Upper lobe of left lung (tissue), 6 donors: ENCODE data around the gene TAF15. TPM values are rescaled to one million over a fixed set of nuclear protein-coding genes. Genes with fewer than 3 reads are reported as not detected.

Experiments
- ATAC-seq, 2 donors: fragments of 200-7000 bp; cut with Tn5 transposase; one replicate each; pipeline ENCODE4 v1.9.1; 2022; ENCODE audit warnings: mild to moderate bottlenecking in 2 of 2, moderate library complexity in 2 of 2; ENCODE audit not compliant: low FRiP score in 2 of 2
- DNase-seq, 2 donors: peaks; one replicate each; pipeline ENCODE4 v3.0.0-alpha.2; 2019 to 2020
- H3K27ac ChIP-seq, 4 donors: fragments of 200-600 bp; sonication (generic); one replicate each; pipeline ENCODE4 v1.5.1; 2016 to 2019
- H3K27me3 ChIP-seq, 4 donors: fragments of 200-600 bp; sonication (generic); one replicate each; pipeline ENCODE4 v1.5.1; 2017 to 2019
- H3K36me3 ChIP-seq, 4 donors: fragments of 200-600 bp; sonication (generic); one replicate each; pipeline ENCODE4 v1.5.1; 2016 to 2019
- H3K4me1 ChIP-seq, 4 donors: fragments of 200-600 bp; sonication (generic); one replicate each; pipeline ENCODE4 v1.5.1; 2018 to 2019
- H3K4me3 ChIP-seq, 4 donors: fragments of 200-600 bp; sonication (generic); one replicate each; pipeline ENCODE4 v1.5.1; 2017 to 2019; ENCODE audit warnings: mild to moderate bottlenecking in 2 of 4, moderate library complexity in 1 of 4
- H3K9me3 ChIP-seq, 4 donors: fragments of 200-600 bp; sonication (generic); one replicate each; pipeline ENCODE4 v1.5.1; 2018 to 2019
- EP300 ChIP-seq, 4 donors: sonication (generic); formaldehyde crosslinking; IDR thresholded peaks; one replicate each; pipeline ENCODE4 v1.5.1; 2017; ENCODE audit warnings: antibody characterized with exemption in 4 of 4, control low read depth in 2 of 4
- POLR2A ChIP-seq, 4 donors: fragments of 450-650 bp; IDR thresholded peaks; one replicate each; pipeline ENCODE4 v1.5.1; 2016 to 2017; ENCODE audit warnings: antibody characterized with exemption in 4 of 4, mild to moderate bottlenecking in 2 of 4
- POLR2AphosphoS5 ChIP-seq, 2 donors: sonication (generic); formaldehyde crosslinking; IDR thresholded peaks; one replicate each; pipeline ENCODE4 v1.5.1; 2017; ENCODE audit warnings: antibody characterized with exemption in 2 of 2
- WGBS, 2 donors: methylation state at CpG; one replicate each; pipeline ENCODE4 v1.1.5; 2017 to 2018; 5-methylcytosine and 5-hydroxymethylcytosine counted together
- total RNA-seq, 6 donors: library from RNA; depleted of rRNA in 4 of 6; stranded (reverse); fragments of >200 nt in 4 of 6; gene quantifications; one replicate each; pipeline versions ENCODE4 v1.1.0 to v1.2.1, GENCODE V29; 2016 to 2021
- TF ChIP-seq, protein P1 (sequence below), 6 experiments: fragments of 450-650 bp in 4 of 6; fragments of 200-600 bp in 2 of 6; sonication (generic) in 2 of 6; IDR thresholded peaks; one replicate each; pipeline ENCODE4 v1.5.1; 2016 to 2019; ENCODE audit warnings: antibody characterized with exemption in 6 of 6
- donor health status: DM: no; HTN: no; CAD: no; lungs with moderate emphysema.
- donor health status: DM: no; HTN: yes; CAD: no; lungs with severe emphysema.

Gene TAF15
- total RNA-seq, 6 donors from 2014 or later, result 42.4 to 137 (median 93.0) TPM

DNA sequence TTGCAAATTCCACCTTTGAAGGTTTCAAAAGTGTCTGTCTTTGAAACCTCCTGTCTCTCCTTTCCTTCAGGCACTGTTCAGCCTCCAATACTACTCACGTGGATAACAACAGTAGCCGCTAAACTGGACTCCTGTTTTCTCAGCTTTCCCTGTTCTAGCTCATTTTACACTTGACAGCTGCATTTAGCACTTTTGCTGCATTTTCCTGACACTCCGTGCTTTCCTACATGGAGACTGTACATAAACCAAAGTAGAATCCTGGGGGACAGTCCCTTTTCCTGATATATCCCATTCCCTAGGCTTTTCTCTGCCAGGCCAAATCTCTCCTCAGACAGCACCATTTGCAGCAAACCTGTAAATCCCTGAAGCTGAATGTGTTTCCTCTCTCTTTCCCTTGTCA, 67.2 kb downstream of the TAF15 start:
- Histone ChIP-seq H3K4me3 (no peak overlapping the region), H3K4me1 (no peaks in the 10 kb centered on the region), H3K9me3 (no peaks in the 10 kb centered on the region), H3K36me3 (no peaks in the 10 kb centered on the region), H3K27ac (no peak overlapping the region), H3K27me3 (no peaks in the 10 kb centered on the region)
- ATAC-seq (no peak), DNase-seq (no peak)
- 84 to 88% methylated on average over 3 of the region's 3 CpGs for WGBS, 2 donors
- TF ChIP-seq, protein P1, sequence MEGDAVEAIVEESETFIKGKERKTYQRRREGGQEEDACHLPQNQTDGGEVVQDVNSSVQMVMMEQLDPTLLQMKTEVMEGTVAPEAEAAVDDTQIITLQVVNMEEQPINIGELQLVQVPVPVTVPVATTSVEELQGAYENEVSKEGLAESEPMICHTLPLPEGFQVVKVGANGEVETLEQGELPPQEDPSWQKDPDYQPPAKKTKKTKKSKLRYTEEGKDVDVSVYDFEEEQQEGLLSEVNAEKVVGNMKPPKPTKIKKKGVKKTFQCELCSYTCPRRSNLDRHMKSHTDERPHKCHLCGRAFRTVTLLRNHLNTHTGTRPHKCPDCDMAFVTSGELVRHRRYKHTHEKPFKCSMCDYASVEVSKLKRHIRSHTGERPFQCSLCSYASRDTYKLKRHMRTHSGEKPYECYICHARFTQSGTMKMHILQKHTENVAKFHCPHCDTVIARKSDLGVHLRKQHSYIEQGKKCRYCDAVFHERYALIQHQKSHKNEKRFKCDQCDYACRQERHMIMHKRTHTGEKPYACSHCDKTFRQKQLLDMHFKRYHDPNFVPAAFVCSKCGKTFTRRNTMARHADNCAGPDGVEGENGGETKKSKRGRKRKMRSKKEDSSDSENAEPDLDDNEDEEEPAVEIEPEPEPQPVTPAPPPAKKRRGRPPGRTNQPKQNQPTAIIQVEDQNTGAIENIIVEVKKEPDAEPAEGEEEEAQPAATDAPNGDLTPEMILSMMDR (IDR thresholded peaks at IDR 0.05), result no peak
- TF ChIP-seq POLR2AphosphoS5 (IDR thresholded peaks at IDR 0.05) (no peak), POLR2A (IDR thresholded peaks at IDR 0.05) (no peak), EP300 (IDR thresholded peaks at IDR 0.05) (no peak)

DNA sequence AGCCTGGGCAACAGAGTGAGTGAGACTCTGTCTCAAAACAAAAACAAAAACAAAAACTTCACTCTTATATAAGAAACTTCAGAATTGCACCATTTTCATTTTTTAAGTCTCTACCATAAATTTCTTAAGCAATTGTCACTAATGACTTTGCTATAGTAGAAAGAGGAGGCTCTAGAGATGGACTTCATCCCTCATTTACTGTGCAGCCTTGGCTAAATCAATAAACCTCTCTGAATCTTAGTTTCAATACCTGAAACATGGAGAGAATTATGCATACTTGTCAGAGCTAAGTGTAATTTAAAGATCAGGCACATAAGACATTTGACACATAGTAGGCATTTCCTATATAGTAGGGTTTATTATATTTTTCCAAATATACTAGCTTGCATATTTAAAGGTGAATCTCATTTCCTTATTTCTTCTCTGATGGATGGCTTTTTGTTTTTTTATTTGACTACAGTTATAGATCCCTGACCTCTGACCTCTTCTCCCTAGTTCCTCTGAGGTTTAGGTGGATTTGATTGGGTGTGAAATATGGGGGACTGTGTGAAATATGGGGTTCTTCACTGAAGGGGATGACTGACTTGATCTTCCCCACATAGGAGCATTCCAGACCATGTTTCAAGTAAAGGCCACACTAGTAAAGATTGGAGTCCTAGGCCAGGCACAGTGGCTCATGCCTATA, 68.2 kb downstream of the TAF15 start:
- ATAC-seq, result no peak
- no peak for TF ChIP-seq POLR2A (IDR thresholded peaks at IDR 0.05)
- no peak for TF ChIP-seq POLR2AphosphoS5 (IDR thresholded peaks at IDR 0.05)
- TF ChIP-seq EP300 (IDR thresholded peaks at IDR 0.05), result no peak
- TF ChIP-seq, protein P1 (IDR thresholded peaks at IDR 0.05), result no peak
- H3K4me3 ChIP-seq, result no peak overlapping the region
- H3K9me3 ChIP-seq, result no peaks in the 10 kb centered on the region
- H3K27me3 ChIP-seq, result no peaks in the 10 kb centered on the region
- H3K27ac ChIP-seq, result no peak overlapping the region
- H3K36me3 ChIP-seq, result no peaks in the 10 kb centered on the region
- DNase-seq, result no peak
- no peaks in the 10 kb centered on the region for H3K4me1 ChIP-seq

DNA sequence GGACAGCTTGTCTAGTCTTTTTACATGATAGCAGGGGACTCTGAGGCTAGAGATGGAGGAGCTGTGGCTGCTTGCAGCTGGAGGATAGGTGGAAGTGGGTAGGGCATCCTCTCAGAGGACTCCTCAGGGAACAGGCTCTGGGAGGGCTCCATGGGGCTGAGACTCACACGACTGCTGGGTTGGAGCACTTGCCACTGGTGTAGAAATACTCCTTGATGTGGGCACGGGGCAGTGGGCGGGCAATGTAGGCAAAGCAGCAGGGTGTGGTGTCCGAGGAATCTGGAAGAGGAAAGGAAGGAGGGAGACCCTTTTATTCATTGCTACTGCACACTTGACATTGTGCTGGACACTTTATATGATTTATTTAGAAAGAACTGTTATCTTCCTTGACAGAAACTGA, 69.1 kb downstream of the TAF15 start:
- peak overlapping the region in 1 of 4 donors; percentile 30 for H3K27ac ChIP-seq
- TF ChIP-seq, protein P1 (IDR thresholded peaks at IDR 0.05), result no peak
- TF ChIP-seq POLR2A (IDR thresholded peaks at IDR 0.05), result no peak
- TF ChIP-seq POLR2AphosphoS5 (IDR thresholded peaks at IDR 0.05), result no peak
- TF ChIP-seq EP300 (IDR thresholded peaks at IDR 0.05), result no peak
- no peaks in the 10 kb centered on the region for H3K27me3 ChIP-seq
- ATAC-seq, result no peak
- H3K9me3 ChIP-seq, result no peaks in the 10 kb centered on the region
- 56 to 66% methylated on average over 4 of the region's 4 CpGs for WGBS, 2 donors
- DNase-seq, result no peak
- peak overlapping the region in 2 of 4 donors; percentile 3 to 29 for H3K4me3 ChIP-seq
- no peaks in the 10 kb centered on the region for H3K36me3 ChIP-seq
- no peaks in the 10 kb centered on the region for H3K4me1 ChIP-seq

DNA sequence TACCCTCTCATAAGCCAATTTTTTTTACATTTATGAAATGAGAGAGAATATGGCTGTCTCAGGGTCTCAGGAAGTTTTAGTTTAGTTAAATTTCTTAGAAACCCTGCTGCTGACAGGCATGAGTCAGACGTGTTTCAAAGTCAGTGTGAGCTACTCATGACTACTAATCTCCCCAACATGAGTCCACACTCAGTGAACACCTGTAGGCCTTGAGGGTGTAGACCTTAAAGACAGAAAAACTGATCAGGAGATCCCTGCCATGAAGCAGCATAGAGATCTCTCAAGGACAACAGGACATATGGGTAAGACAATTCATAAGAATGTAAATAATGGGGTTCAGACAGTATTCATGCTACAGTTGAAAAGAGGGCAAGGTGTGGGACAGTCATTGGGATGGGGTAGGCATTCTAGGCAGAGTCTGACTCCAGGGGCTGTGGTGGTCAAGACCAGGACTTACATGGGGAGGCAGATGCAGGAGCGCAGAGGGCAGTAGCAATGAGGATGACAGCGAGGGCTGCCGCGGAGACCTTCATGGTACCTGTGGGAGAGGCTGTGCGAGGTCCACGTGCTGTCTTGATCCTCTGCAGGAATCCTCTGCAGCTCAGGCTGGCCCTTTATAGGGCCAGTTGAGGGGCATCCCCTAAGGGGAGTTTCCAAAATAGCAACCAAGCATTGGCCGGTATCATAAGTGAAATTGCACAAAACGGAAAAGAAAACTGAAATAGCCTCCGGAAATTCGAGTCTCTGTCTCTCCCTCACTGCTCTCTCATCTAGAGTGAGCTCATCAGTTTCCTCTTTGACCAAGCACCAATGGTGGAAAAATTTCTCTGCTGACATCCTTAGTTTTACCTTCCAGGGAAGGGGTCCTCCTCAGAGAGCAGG, 70.7 kb downstream of the TAF15 start, which contains the start of gene CCL5:
Gene CCL5 (minus strand): TSS at position 588 of the 882 bp plus-strand sequence.
- Histone ChIP-seq H3K4me3 (peak within 1 kb of the TSS in 3 of 4 donors; percentile 8 to 29 (median 23)), H3K27ac (peak within 1 kb of the TSS in 2 of 4 donors; percentile 44 to 45), H3K4me1 (no peaks in the 10 kb centered on the region), H3K36me3 (no peaks in the 10 kb centered on the region), H3K9me3 (no peaks in the 10 kb centered on the region), H3K27me3 (no peaks in the 10 kb centered on the region)
- TF ChIP-seq EP300 (IDR thresholded peaks at IDR 0.05) (no peak), POLR2A (IDR thresholded peaks at IDR 0.05) (peak in 1 of 4 donors; percentile 56), POLR2AphosphoS5 (IDR thresholded peaks at IDR 0.05) (peak; percentile 6 to 29)
- TF ChIP-seq, protein P1 (IDR thresholded peaks at IDR 0.05), result no peak
- DNase-seq, result no peak
- ATAC-seq, result peak; percentile 42 to 58
- WGBS, 2 donors, result 65 to 76% methylated on average over 11 of the region's 11 CpGs
